ENCODE results near the gene CAPN2. TPM values are rescaled to one million over a fixed set of nuclear protein-coding genes. Genes with fewer than 3 reads are reported as not detected.

The CAPN2 gene
- polyA plus RNA-seq, 1 of the 3 experiments (the other 2 are of a cell fraction), result 208 TPM

- Histone ChIP-seq H3K9me3 (no peaks in the 10 kb centered on the region), H3K4me3 (ENCODE audit: low read depth in 2 of 2, low read length in 1 of 2) (peak overlapping the region; percentile 72 to 83), H2AFZ (ENCODE audit: low read depth) (no peak overlapping the region), H3K79me2 (ENCODE audit: insufficient read depth) (peaks cover 74% of the 10 kb centered on the region), H4K20me1 (ENCODE audit: insufficient read depth) (peaks cover 47% of the 10 kb centered on the region), H3K9me2 (no peaks in the 10 kb centered on the region), H3F3A (replicated peaks; ENCODE audit: insufficient read depth) (peaks cover 23% of the 10 kb centered on the region), H3K4me1 (ENCODE audit: control insufficient read depth in 1 of 2, insufficient read depth in 2 of 2, low read depth in 1 of 2, low read length in 1 of 2) (peaks cover 36 to 56% of the 10 kb centered on the region in 2 experiments), H3K27ac (ENCODE audit: low read depth in 2 of 2, low read length in 1 of 2) (peak overlapping the region; percentile 87 to 88; a peak in 3 of 4 replicates), H3K4me2 (peak overlapping the region; percentile 92), H3K9ac (peak overlapping the region; percentile 96), H3K36me3 (replicated peaks in 1 of 2; ENCODE audit: control insufficient read depth in 1 of 2, insufficient read depth in 2 of 2, low read length in 1 of 2) (peaks cover 12 to 15% of the 10 kb centered on the region in 2 experiments), H3K27me3 (ENCODE audit: insufficient read depth) (no peaks in the 10 kb centered on the region)
- ChIA-PET CTCF (interaction anchor here (1.9 to 4.8 kb wide), 3 partner anchors 15 to 49 kb away, joined by 7 to 110 read pairs (median 13); no protein-coding TSS in a partner anchor), POLR2A (interaction anchor here (0.7 kb wide), 1 partner anchor 38 kb away, joined by 3 read pairs; no protein-coding TSS in a partner anchor)
- no peak for DNase-seq
- WGBS (ENCODE audit: low lambda C conversion rate), result 43% methylated on average over 7 of the region's 7 CpGs
- peak; percentile 41; the same call in 1 of the 2 replicates for TF ChIP-seq MAX (IDR thresholded peaks at IDR 0.05; ENCODE audit: low read depth)
- TF ChIP-seq TCF12 (IDR thresholded peaks at IDR 0.05), result no peak
Measured at GRCh38 chr1:223713546-223714420, 1.4 kb downstream of the CAPN2 start.

GRCh38 chr1:223714421-223714724 lies 2.0 kb downstream of the CAPN2 start:
- Histone ChIP-seq H3K4me3 (ENCODE audit: low read depth in 2 of 2, low read length in 1 of 2) (peak overlapping the region in 1 of 2 experiments; percentile 83; a peak in 3 of 4 replicates), H3K9me3 (no peaks in the 10 kb centered on the region), H3K4me2 (peak overlapping the region; percentile 92), H3K9me2 (no peaks in the 10 kb centered on the region), H3F3A (replicated peaks; ENCODE audit: insufficient read depth) (peaks cover 18% of the 10 kb centered on the region), H2AFZ (ENCODE audit: low read depth) (no peak overlapping the region), H3K9ac (peak overlapping the region; percentile 96; the same call in 1 of the 2 replicates), H3K79me2 (ENCODE audit: insufficient read depth) (peaks cover 80% of the 10 kb centered on the region), H4K20me1 (ENCODE audit: insufficient read depth) (peaks cover 48% of the 10 kb centered on the region), H3K36me3 (replicated peaks in 1 of 2; ENCODE audit: control insufficient read depth in 1 of 2, insufficient read depth in 2 of 2, low read length in 1 of 2) (peaks cover 16 to 18% of the 10 kb centered on the region in 2 experiments), H3K27ac (ENCODE audit: low read depth in 2 of 2, low read length in 1 of 2) (peak overlapping the region; percentile 87 to 88; a peak in 3 of 4 replicates), H3K4me1 (ENCODE audit: control insufficient read depth in 1 of 2, insufficient read depth in 2 of 2, low read depth in 1 of 2, low read length in 1 of 2) (peaks cover 36 to 53% of the 10 kb centered on the region in 2 experiments), H3K27me3 (ENCODE audit: insufficient read depth) (no peaks in the 10 kb centered on the region)
- CTCF ChIA-PET, result interaction anchor here (4.8 kb wide), 1 partner anchor 33 kb away, joined by 110 read pairs; no protein-coding TSS in a partner anchor
- DNase-seq, result no peak
- no peak for TF ChIP-seq RFX5 (IDR thresholded peaks at IDR 0.05; ENCODE audit: low read length)
- WGBS (ENCODE audit: low lambda C conversion rate), result 84% methylated on average over 2 of the region's 2 CpGs
- POLR2A ChIA-PET, result no interaction called here

- Histone ChIP-seq H3K9me2 (no peaks in the 10 kb centered on the region), H3K4me1 (ENCODE audit: control insufficient read depth in 1 of 2, insufficient read depth in 2 of 2, low read depth in 1 of 2, low read length in 1 of 2) (peaks cover 36 to 49% of the 10 kb centered on the region in 2 experiments), H3K9ac (peak overlapping the region; percentile 96; the same call in 1 of the 2 replicates), H4K20me1 (ENCODE audit: insufficient read depth) (peaks cover 48% of the 10 kb centered on the region), H3K79me2 (ENCODE audit: insufficient read depth) (peaks cover 86% of the 10 kb centered on the region), H3K4me2 (peak overlapping the region; percentile 92), H2AFZ (ENCODE audit: low read depth) (no peak overlapping the region), H3K9me3 (no peaks in the 10 kb centered on the region), H3K27me3 (ENCODE audit: insufficient read depth) (no peaks in the 10 kb centered on the region), H3K4me3 (ENCODE audit: low read depth in 2 of 2, low read length in 1 of 2) (peak overlapping the region; percentile 4 to 83; a peak in 3 of 4 replicates), H3K36me3 (replicated peaks in 1 of 2; ENCODE audit: control insufficient read depth in 1 of 2, insufficient read depth in 2 of 2, low read length in 1 of 2) (peaks cover 21 to 25% of the 10 kb centered on the region in 2 experiments), H3K27ac (ENCODE audit: low read depth in 2 of 2, low read length in 1 of 2) (peak overlapping the region; percentile 87 to 88), H3F3A (replicated peaks; ENCODE audit: insufficient read depth) (peaks cover 18% of the 10 kb centered on the region)
- ChIA-PET CTCF (interaction anchor here (1.4 kb wide), 1 partner anchor 30 kb away, joined by 3 read pairs; no protein-coding TSS in a partner anchor), POLR2A (no interaction called here)
- whole genome bisulfite sequencing (ENCODE audit: low lambda C conversion rate), result 62% methylated on average over 9 of the region's 9 CpGs
- DNase-seq, result no peak
- TF ChIP-seq RCOR1 (IDR thresholded peaks at IDR 0.05; ENCODE audit: low read length) (no peak), POLR2AphosphoS5 (IDR thresholded peaks at IDR 0.05; ENCODE audit: low read depth, low read length) (peak; percentile 64; the same call in 1 of the 2 replicates), USF2 (IDR thresholded peaks at IDR 0.05; ENCODE audit: borderline replicate concordance, low read depth, low read length) (no peak), TAF1 (IDR thresholded peaks at IDR 0.05; ENCODE audit: borderline replicate concordance, low read depth, low read length) (no peak), ELF1 (IDR thresholded peaks at IDR 0.05) (peak; percentile 60), FOXM1 (IDR thresholded peaks at IDR 0.05; ENCODE audit: low read depth) (no peak), SIN3A (IDR thresholded peaks at IDR 0.05; ENCODE audit: borderline replicate concordance, low read depth, low read length) (no peak), GABPA (IDR thresholded peaks at IDR 0.05; ENCODE audit: low read depth) (no peak), ZBTB33 (IDR thresholded peaks at IDR 0.05; ENCODE audit: borderline replicate concordance, low read depth) (no peak)
Measured at GRCh38 chr1:223714849-223715603, 2.7 kb downstream of the CAPN2 start.
